GM18868 (cell line): ENCODE data around the gene MGA.
A peak's percentile ranks its signal among the peaks of the same experiment; 100 is the strongest.

Experiments
- ATAC-seq: cut with Tn5 transposase; IDR thresholded peaks from one replicate; pipeline ENCODE4 v1.9.1; 2021; ENCODE audit warnings: mild to moderate bottlenecking, moderate library complexity; ENCODE audit not compliant: unreplicated experiment

MGA gene

DNA sequence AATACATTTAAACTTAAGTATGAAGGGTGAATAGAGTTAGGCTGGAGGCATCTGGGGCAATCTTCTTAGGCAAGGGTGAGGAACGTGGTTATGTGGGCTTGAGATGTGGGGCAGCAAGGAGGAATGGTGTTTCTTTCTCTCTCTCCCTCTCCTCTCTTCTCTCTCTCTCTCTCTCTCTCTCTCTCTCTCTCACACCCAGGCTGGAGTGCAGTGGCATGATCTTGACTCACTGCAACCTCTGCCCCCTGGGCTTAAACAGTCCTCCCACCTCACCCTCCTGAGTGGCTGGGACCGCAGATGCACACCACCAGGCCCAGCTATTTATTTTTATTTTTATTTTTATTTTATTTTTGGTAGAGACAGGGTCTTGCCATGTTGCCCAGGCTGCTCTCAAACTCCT lies 4.0 kb upstream of the MGA start:
- ATAC-seq = no peak

DNA sequence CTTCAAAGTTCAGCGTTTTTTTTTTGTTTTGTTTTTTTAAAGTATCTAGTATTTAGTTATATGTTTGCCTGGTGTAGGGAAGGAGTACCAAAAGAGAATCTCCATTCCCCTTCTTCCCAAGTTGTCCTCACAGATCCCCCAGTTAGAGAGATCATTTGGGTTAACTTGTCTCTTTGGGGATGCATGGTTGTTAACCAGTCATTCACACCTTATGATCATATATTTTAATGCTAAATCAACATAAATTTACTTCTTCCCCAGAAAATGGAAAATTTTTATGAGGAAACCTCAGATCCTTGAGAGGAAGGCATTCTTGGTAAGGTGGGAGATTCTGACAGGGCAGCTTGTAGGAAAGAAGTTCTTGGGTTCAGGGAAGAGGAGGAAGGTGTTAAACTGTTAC lies 1.5 kb upstream of the MGA start:
- no peak for ATAC-seq

DNA sequence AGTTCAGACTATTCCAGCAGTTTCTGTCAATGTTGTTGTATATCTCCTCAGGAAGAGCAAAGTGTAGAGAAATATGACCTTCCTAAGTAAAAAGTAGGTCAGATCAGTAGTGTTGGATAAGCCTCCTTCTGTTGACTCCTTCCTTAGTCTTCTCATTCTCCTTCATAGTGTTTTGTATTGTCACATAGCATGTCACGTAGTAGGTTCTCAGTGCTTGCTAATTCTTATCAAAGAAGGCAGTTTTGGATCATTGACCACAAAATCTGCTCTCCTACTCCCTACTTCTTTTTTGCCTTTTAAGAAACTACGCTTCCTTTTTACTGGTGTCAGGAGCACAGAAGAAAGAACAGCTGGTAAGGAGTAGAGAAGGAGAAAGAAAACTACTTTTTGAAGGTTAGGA lies 1.0 kb upstream of the MGA start:
- no peak for ATAC-seq

DNA sequence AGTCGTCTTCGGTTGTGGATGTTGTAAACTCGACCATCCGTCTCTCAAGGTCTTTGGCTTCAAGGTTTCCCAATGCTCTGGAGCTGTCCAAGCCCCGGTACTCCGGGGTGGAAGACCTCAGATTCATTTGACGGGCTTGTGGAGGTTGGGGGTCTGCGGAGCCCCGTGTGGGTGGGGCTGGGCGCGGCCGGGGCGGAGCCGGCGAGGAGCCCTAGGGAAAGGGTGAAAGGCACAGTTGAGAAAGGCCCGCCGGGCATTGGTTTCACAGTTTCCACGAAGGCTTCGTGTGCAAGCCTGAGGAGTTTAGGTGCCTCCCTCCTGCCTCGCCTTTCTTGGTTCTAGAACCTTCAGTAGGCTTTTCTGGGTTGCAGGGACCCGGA lies 360 bp upstream of the MGA start:
- ATAC-seq = no peak

DNA sequence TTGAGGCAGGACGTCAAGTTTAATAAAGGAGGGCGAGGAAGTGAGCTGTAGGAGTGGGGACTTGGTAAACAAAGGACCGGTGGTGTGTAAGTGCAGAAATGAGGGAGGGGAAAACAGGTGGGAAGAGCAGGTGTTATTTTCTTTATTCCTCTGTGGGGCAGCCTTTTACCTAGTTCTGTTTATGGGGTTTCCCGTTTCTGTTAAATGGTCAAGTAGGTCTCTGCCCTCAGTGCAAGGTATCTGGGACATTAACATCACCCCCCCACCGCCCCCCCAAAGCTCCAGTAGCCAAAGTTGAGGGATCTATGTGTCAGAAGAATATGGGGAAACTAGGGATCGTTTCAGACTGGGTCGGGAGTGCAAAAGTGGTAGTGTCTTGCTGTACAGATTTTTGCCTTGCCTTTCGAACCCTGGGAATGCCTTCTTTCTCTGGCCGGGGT lies 893 bp downstream of the MGA start:
- no peak for ATAC-seq

GRCh38 chr15:41661518-41662225 lies 1.5 kb downstream of the MGA start:
- ATAC-seq = peak; percentile 36

- ATAC-seq = no peak
Observed at GRCh38 chr15:41666353-41666920, 6.2 kb downstream of the MGA start.

DNA sequence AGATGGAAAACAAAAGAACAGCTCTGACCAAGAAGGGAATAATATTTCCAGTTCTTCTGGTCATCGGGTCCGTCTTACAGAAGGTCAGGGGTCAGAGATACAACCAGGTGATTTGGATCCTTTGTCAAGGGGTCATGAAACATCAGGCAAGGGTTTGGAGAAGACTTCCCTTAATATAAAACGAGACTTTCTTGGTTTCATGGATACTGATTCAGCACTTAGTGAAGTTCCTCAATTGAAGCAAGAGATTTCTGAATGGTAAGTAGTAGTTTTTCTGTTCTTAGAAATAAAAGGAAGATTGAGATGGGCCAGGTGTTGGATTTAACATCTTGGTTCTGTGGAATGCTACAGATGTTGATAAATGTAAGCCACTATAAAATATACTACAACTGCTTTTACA lies 9.5 kb downstream of the MGA start:
- ATAC-seq = no peak

- no peak for ATAC-seq
Observed at GRCh38 chr15:41671656-41672648, 11.7 kb downstream of the MGA start.

DNA sequence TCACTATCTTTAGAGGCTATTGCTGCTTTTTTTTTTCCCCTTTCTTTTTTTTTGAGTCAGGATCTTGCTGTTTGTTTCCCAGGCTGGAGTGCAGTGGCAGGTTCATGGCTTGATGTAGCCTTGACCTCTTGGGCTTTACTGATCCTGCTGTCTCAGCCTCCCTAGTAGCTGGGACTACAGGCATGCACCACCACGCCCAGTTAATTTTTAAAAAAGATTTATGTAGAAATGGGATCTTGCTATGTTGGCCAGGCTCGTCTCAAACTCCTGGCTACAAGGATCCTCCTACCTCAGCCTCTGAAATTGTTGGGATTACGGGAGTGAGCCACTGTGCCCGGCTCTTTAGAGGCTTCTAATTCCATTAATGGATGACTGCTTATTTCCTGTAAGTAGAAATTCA lies 15.1 kb downstream of the MGA start:
- no peak for ATAC-seq

GRCh38 chr15:41678742-41679141 lies 18.5 kb downstream of the MGA start:
- no peak for ATAC-seq

GRCh38 chr15:41683955-41684354 lies 23.8 kb downstream of the MGA start:
- ATAC-seq = no peak

GRCh38 chr15:41688671-41689070 lies 28.5 kb downstream of the MGA start:
- no peak for ATAC-seq

DNA sequence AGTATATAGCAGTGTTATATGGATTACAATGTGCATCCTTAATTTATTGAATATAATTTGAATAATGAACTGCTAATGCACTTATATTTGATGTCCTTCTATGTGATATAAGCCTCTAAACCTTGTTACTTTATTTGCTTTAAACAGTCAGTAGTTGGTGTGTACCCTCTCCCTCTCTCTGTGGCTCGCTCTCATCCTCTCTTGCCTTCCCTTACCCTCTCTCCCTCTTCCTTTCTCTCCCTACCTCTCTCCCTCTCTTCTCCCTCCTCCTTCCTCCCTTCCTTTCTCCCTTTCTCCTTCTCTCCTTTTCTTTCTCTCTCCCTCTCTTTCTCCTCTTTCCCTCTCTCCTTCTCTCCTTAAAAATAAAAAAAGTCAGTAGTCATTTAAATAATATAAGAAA lies 28.9 kb downstream of the MGA start:
- no peak for ATAC-seq

DNA sequence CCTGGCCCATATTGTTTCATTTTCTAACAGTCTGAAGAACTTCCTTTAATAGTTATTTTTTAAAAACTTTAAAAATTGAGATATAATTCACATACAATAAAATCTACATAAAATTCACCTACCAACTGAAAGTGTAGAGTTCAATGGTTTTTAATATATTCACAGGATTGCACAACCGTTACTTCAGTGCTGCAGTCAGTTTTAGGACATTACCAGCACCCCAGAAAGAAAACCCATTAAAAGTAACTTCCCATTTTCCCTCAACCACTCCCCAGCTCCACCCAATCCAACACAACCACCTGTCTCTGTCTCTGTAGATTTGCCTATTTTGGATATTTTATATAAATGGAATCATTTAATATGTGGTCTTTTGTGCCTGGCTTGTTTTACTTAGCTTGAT lies 29.6 kb downstream of the MGA start:
- ATAC-seq = no peak

- no peak for ATAC-seq
Observed at GRCh38 chr15:41690636-41691035, 30.4 kb downstream of the MGA start.

DNA sequence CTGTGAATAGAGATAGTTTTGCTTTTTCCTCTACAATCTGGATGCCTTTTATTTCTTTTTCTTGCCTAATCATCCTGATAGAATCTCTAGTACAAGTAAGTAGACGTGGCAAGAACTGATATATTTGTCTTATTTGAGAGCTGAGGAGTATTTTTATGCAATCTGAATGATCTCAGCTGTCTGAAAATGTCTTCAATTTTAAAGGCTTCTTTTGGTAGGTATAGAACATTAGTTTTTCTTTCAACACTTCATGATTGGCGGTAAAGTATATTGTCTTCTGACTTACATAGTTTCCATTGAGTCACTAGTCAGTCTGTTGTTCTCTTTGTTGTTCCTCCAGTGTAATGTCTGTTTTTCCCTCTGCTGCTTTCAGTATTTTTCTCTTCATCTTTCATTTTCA lies 31.3 kb downstream of the MGA start:
- ATAC-seq = no peak

- ATAC-seq = no peak
Observed at GRCh38 chr15:41692049-41692448, 31.8 kb downstream of the MGA start.

DNA sequence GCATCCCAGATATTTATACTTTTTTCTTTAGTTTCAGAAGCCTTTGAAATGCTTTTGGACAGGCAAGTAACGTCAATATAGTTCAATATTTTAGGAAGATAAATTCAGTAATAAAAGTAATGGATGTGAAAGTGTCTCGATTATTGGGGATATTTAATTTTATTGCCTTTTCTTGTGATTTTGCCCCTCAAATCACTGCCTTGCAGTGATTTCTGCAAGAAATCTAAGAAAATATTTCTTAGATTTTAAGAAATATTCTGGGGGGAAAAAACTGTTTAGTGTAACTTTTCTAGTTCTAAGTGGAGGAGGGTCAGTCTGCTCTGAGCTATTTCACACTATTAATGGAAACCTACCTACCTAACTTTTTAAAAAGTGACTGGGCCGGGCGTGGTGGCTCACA lies 33.6 kb downstream of the MGA start:
- no peak for ATAC-seq

DNA sequence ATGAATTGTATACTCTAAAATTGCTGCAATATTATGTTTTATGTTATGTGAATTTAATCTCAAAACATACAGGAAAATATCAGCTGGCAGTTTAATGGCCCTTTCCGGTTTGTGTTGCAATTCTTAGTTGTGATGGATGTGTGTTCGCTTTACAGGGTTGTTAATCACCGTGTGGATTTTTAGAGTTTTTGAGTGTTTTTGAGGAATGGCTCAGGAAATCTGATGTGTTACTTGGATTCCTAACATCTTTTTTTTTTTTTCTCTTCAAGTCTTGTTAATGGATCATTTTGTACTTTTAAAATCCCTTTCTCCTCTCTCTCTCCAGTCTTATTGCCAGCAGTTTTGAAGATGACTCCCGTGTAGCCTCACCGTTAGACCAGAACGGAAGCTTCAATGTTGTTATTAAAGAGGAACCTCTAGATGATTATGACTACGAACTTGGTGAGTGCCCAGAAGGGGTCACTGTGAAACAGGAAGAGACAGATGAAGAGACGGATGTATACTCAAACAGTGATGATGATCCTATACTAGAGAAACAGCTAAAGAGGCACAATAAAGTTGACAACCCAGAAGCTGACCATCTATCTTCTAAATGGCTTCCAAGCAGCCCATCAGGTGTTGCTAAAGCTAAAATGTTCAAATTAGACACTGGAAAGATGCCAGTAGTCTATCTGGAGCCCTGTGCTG lies 35.7 kb downstream of the MGA start:
- peak; percentile 82 for ATAC-seq

DNA sequence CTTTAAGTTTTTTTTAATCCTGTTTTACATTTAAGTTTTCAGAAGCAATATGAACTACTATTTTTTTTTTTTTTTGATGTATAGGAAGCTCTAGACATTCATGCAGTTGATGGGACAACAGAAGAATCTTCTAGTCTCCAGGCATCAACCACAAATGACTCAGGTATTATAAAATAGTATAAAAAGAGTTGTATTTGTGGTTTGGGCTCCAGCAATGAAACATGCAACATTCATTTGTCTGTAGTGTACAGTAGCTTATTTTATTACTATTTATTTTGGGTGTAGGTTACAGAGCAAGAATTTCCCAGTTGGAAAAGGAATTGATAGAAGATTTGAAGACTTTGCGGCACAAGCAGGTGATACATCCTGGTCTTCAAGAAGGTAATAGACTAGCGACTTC lies 38.6 kb downstream of the MGA start:
- no peak for ATAC-seq
